G401.6 (cell line): ENCODE measurements around the gene PHF12.
"Not testable (repeated sequence)": the region's sequence is repeated elsewhere in the genome, so short reads cannot be mapped to it uniquely, and the experiment has no call there.

Experiments
- FAIRE-seq: peaks from 2 replicates; lab custom pipeline; 2012; peaks lifted over from hg19 to GRCh38; lab: Jason Lieb, UNC

PHF12 gene

DNA sequence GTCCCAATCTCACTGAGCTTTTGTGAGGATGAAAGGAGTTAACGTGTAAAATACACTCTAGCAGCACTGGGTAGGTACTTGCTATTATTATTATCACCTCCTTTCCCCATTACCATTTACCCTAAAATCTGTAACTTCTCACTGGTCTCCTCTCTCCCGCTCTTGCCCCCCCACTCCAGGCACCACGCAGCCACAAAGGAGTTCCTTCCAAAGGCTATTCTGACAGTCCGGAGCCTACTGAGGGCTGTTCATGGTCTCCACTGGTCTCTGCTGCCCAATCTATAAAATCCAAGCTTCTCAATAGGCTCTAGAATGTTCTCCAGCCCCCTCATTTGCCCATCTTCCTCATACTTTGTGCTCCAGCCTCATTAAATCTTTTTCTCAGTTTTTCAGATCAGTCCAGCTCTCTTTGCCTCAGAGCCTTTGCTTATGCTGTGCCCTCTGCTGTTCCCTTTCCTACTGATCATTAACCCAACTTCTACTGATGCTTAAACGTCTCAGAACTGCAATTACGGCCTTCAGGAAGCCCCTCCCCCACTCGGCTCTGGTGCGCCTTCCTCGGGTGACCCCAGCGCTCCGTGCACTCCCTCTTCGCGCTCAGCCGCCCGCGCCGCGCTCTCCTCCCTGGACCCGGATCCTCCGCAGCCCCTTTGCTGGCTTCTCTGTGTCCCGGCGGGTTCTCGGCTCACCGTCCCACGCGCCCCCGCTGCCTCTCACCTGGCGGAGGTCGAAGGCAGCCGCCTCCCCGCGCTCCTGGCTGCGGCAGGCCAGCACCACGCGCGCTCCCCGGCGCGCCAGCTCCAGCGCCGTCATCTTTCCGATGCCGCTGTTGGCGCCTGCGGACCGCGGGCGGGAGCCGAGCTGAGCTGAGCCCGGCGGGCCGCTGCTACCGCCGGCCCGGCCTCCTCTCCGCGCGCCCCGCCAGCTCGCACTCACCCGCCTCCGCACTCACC lies 49.2 kb downstream of the PHF12 start:
- FAIRE-seq: no peak

DNA sequence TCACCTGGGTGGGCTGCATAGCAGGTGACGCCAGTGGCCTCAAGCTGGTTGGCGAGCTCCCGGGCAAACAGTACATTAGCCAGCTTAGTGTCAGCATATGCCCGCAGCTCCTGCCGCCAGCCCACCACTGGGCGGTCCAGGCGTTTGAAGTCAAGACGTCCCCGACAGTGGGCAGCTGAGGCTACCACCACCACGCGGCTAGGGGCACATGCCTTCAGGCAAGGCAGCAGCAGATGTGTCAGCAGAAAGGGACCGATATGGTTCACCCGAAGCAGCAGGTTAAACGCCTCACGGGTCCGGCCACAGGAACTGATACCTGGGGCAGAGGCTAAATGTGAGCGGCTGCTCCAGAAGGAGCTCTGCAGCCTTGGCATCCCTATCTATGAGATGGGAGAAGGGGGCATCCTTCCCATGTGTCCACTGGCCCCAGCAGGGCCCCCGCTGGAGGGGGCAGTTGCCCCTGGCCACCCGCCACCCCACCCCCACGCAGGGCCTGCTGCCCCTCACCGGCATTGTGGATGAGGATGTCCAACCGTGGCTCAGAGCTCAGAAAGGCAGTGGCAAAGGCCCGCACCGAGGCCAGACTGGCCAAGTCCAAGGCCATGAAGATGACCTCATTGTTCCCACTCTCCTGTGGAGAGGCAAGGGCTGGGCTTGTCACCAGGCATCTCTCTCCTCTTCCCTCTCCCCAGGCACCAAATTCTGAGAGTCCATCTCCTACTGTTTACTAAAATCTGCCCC lies 50.2 kb downstream of the PHF12 start:
- FAIRE-seq: no peak

DNA sequence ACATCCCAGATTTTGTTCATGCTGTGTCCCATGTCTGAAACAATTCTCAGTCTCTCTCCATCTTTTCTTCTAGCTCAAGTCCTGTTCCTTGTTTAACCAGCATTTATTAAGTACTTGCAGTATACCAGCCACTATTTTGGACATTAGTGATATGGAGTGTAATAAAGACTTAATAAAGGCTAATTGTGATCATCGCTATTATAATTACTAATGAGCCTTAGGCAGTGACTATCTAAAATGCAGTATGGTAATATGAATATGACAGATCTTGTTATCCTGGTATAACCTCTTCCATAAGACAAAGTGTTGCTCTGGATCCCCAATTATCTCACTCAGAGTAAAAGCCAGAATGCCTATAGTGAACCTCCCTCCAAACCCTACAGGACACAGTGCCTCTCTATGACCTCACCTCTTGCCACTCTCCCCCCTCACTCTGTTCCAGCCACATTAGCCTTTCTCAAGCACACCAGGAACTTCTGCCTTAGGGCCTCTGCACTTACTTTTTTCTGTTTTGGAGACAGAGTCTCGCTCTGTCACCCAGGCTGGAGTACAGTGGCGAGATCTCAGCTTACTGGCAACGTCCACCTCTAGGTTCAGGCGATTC lies 52.0 kb downstream of the PHF12 start:
- no peak for FAIRE-seq

DNA sequence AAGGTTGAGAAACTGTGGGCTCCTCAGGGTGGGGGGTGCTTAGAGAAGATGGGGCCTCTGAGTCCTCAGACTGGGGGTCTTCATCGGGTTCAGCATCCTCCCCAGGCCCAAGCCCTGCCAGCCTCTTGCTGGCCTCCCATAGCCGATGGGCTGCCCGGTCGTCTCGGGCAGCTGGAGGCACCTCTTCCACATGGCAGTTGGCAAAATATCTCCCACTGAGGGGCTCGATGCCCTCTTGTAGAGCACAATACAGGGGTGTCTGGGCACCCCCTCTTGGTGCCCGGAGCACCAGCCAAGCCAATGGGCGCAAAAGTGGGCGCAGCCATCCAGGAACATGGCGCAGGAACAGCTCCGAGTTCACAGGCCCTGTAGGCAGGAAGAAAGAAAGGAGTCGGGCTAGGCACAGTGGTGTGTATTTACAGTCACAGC lies 52.8 kb downstream of the PHF12 start:
- no peak for FAIRE-seq

DNA sequence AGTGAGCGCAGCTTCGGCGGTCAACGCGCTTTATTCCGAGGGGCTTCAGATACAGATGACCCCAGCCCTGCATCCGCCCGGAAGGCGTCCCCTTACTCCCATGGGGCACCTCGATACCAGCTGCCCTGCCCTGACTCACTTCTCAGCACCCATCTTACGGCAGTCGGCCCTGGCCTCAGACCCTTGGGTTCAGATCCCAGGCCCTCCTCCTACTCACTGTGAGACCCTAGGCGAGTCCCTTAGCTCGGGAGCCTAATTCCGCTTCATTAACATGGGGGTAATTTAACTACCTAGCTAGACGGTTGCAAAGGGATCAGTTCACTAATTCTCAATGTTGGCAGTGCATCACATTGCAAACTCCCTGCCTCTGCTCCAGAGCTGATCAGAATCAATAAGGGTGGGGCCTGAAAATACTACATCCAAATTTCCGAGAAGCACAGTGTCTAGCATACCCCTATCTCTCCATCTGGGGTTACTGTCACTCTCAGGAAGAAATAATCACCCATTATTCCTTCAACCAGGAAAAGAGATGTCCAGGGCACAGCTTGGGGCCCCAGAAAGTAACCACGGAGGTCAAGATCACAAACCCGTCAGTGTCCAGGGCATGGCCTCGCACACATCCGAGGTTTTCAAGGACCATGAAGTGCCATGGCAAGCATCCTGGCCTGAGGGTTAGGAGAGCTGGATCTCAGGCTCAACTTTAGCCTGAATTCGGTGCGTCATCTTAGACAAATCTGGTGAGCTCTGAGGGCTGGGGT lies 53.4 kb downstream of the PHF12 start:
- FAIRE-seq: no peak

DNA sequence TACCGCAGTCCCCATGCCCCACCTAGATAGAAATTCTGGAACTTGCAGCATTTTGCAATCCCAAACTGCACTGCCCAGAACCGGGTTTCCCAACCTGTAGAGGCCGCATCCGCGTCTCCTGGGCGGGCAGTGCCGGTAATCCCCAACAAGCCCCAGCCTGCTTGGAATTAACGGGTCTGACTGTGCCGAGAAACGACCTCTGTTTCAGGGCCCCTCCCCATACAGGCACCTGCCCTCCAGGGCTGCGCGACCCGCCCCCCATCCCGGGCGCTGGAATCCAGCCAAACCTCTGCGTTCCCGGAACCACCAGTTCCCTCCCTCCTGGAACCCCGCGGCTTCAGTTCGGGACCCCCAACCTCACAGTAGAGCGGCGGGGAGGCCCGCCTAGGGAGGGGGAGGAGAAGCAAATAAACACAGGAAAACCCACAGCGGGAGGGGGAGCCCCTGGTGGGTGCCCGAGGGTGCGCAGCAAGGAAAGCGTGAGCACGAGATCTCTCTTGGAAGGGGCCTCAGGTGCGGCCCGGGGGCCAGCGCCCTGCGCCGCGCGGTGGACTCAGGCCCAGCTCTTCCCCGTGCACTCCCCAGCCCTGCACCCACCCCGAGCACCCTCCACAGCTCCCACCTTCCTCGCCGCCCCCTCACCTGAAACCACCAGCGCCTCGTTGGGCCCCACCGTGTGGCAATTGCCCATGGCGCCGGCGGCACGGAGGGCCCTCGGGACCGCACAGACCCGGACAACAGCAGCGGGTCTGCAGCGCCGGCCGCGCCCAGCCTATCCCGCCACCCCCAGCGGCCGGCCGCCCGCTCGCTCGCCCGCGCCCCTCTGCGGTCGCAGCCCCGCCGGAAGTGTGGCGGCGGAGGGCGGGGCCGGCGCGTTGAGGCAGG lies 54.2 kb downstream of the PHF12 start, which contains the start of gene FLOT2:
TSS of gene FLOT2 (minus strand) at position 850 of the 885 bp plus-strand sequence. CDS start at position 691, 159 bp downstream.
- no peak for FAIRE-seq

DNA sequence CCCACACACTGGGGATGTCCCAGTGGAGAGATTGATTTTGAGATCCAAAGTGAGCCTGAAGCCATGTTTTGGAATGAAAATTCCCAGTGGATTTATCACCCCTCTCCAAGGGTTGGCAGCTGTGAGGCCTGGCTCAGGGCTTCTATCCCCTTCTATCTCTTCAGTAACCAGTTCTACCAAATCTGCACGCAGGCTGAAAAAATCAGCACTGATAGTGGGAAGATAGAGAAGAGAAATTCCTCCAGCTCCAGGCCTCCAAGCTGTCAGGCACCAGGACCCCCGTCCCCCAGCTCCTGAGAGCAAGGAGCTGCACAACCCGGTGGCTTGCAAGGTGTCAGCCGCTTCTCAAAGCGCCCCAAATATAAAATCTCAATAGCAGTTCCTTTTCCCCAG lies 54.8 kb downstream of the PHF12 start:
- no peak for FAIRE-seq

DNA sequence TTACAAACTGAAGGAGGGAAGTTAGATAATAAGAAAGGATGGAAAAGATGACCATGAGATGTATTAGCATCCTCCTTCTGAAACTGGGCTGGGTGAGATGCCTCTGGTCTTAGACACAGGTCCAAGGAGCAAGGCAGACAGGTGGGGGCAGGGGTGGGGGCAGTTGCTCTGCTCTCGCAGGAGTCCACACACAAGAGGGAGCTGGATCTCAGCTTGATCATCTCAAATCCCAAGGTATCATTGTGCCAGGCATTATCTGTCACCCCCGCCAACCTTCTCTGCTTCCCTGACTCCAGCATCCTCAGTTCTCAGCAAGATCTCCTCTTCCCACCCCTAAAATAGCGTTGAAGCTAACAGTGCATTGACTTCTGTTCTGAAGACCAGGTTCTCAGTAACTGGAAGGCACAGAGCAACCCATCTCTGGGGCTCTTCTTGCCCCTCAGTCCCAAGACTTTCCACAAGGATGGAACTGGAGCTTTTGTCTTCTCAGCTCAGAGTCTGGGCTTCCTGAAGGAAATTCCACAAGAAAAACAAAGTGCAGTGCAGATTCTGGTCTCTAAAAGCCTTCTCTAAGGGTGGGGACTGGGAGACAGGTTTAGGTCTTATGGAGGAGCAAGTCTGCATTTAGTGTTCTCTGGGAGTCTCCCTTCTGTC lies 55.4 kb downstream of the PHF12 start:
- no peak for FAIRE-seq

DNA sequence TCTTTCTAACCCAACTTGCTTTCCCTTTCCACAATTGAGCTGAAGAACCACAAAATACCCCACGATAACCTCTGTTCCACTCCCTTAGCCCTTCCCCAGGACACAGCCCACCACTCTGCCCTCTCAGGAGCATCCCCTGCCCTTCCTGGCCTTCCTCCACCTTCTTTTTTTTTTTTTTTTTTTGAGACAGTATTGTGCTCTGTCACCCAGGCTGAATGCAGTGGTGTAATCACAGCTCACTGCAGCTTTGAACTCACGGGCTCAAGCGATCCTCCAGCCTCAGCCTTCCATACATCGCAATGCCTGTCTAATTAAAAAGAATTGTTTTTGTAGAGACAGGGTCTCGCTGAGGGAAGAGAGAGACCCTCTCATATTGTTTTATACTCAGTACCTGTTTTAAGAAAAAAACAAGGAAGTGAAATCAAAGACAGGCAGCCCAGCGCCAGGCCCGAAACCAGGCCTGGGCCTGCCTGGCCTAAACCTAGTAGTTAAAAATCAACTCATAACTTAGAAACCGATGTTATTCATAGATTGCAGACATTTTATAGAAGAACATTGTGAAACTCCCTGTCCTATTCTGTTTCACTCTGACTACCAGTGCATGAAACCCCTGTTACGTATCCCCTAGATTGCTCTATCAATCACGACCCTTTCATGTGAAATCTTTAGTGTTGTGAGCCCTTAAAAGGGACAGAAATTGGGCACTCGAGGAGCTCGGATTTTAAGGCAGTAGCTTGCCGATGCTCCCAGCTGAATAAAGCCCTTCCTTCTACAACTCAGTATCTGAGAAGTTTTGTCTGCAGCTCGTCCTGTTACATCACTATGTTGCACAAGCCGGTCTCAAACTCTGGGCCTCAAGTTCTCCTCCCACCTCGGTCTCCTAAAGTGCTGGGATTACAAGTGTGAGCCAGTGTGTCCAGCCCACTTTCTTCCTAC lies 57.8 kb downstream of the PHF12 start:
- not testable (repeated sequence) for FAIRE-seq

DNA sequence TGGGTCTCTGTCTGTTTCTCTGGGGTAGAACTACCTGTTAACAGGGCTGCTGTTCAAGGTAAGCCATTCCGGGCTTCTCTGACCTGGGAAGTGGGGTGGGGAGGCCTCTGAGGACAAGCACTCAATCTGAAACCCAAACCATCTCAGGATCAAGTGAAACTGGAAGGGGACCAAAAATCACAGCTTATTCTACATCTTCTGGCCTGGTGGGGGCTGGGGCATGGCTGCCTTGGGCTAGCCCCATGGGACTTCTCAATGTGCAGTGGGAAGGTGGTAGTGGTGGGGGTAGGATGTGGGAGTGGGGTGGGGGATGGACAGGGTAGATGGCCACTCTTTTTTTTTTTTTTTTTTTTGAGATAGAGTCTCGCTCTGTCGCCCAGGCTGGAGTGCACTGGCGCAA lies 59.3 kb downstream of the PHF12 start:
- FAIRE-seq: no peak

DNA sequence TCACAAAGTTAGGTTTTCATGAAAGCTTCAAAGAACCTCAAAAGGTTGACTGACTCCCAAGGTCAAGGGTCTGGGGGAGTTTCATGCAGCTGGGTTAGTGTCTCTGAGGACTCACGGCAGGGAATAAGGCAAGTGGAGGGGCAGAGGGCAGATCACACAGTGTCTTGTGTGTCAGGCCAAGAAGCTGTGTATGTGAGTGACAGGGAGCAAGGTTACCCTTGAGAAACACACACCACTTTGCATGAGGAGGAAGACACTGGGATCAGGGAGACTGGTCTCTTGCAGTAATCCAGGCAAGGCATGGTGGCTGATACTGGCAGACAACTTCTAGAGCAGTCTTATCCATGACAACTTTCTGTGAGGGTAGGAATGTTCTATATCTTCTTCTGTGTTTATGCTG lies 60.1 kb downstream of the PHF12 start:
- no peak for FAIRE-seq

DNA sequence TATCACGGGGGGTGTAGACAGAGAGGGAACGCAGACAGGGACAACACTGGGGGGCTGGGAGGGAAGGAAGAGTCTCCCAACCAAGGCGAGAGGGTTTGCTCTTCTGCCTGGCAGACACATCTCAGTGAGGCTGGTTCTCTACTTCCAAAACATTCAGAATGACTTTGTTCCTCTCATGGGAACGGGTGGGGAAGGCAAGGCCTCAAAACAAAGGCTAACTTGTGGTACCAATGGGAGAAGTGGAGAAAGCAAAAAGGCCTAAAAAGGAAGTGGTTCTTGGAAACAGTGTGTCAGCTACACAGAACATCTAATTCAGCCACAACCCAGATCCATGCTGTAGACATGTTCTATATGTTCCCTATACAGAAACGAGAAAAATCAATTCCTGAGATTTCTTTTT lies 61.3 kb downstream of the PHF12 start:
- no peak for FAIRE-seq

DNA sequence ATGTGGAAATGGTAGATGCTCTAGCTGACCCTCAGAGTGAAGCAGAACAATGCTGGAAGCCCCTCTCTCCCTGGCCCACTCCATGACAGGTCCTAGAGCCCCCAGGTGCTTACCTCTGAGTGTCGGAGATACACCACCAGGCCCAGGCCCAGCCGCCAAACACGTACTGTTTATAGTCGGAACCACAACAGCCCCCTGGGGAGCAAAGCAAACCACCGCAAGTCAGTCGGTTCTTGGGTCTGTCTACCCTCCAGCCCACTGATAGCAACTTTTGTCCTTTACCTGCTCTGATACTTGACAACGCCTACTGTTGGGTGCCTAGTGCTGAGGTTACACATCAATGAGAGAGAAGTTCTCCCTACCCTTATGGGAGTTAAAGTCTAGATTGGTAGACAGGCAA lies 62.5 kb downstream of the PHF12 start:
- no peak for FAIRE-seq

DNA sequence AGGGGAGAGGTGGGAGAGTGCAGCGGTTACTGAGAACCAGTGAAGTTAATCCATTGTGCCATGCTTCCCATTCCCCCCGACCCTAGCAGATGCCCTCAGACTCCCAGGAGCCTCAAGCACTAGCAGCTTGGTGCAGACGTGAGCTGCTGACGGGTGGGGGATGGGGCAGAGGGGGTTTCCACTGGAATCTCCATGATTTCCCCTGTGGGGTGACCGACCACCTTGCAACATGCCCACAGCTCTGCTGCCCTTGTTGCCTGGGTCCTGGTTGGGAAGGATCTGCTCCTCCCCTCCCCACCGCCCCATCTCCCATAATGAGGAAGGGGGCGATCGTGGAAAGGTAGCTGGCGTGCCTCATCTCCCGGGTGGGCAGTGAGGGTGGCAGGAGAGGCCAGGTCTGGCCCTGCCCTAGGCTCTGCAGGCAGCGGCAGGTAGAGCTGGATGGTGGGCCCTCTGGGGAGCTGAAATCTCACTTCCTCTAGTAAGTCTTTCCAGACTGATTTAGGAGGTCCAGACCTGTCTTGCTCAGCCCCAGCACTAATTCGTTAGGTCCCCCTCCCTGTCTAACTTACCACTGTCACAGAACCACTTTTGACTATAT lies 63.3 kb downstream of the PHF12 start:
- no peak for FAIRE-seq

DNA sequence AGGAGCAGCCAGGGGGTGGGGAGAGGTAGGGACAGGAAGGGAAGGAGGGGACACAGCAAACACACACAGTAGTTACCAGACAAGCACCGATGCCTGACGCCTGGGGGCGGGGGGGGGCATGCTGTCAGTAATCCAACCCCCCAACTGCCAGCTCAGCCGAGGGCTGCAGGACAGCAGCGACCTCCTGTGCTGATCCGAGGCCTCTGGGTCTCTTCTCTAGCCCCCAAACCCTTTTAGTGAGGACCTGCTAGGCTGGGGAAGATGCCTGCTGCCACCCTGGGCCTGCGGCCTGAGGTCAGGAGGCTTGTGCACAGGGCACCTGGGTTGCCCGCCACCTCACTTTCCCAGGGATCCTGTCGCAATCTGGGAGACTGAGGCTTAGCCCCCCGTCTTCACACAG lies 65.4 kb downstream of the PHF12 start:
- FAIRE-seq: no peak

DNA sequence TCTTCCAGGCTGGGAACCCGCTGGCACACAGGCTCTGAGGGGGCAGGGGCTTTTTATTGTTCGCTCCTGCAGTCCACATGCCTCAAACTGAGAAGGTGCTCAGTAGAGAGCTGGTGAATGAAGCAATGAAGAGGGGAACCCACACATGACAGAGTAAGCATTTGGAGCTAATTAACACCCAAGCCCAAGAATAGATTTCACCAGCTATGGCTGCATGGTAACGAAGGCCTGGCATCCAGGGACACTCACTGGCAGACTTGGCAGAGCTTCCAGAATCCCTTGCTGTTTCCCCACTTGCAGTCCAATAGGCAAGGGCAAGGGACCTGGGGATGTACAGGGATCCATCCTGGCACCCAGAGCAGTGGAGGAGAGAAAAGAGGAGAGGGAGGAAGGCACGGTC lies 66.0 kb downstream of the PHF12 start:
- no peak for FAIRE-seq

DNA sequence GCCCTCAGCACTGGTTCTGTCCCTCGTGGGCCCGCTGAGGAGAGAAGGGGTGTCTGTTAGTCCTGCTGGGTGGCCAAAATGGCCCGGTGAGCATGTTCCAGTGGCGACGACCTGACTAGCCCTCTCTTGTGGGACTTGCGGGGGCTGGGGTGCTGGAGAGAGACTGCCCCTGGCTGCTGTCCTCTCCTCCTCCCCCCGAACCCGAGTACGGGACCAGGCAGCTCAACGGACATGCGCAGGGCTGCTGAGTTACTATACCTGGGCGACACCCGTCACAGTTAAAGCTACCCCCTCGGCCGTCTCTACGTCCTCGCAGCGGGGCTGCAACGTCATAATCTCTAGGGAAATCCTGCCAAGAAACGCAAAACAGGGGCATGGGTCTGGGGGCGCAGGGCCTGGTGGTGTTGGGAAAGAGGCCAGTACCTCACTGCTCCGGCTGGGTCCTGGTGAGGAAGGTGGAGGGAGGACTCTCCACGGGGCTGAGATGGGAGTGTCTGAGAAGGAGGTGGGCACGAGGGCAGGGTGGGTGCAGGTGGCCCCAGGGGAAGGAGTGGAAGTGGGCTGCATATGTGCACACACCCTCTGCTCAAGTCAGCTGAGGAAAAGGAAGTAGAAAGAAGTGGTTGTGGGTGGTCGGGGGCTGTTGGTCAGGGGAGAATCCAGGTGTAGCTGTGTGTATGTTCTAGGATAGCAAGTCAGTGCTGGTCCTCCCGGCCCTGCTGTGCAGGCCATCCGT lies 67.2 kb downstream of the PHF12 start:
- FAIRE-seq: no peak

DNA sequence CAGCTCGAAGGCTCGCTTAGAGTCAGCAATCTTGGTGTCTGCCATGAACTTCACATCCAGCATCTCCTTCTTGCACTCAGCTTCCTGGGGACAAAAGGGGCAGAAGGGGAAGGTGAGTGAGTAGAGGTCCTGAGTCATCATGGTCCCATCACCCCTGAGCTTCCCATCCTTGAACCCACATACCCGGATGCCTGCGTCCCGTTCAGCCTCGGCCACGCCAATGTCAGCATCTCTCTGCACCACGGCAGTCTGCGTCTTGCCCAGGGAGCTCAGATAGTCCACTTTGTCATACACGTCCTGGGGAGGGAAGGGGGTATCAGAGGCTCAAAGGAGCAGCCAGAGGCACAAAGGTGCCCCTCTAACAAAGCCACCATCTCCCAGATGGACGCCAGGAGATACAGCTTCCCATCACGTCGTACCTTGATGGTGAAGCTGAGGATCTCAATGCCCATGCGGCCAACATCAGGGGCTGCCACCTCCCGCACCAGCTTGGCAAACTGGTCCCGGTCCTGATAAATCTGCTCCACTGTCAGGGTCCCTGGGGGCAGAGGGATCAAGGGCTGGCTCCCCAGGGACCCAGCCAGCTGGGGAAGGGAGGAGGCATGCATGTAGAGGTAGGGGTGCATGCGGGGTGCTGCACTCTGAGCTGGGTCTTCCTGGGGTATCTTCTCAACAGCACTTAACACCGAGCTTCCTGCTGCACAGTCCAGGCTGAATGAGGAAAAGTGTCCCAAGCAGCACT lies 69.0 kb downstream of the PHF12 start:
- no peak for FAIRE-seq
